Hepatocyte (in vitro differentiated cells): Measurements from ENCODE around the gene ARHGAP1.

ENCODE experiments used
- CTCF ChIP-seq: fragments of 200-600 bp; sonication (generic); IDR thresholded peaks from 2 replicates; pipeline ENCODE4 v1.5.1; 2016; ENCODE audit warnings: antibody characterized with exemption, mild to moderate bottlenecking; ENCODE audit not compliant: poor library complexity
- EZH2phosphoT487 ChIP-seq: fragments of 200-600 bp; sonication (generic); IDR thresholded peaks from one replicate; pipeline ENCODE4 v1.6.1; 2018; ENCODE audit warnings: antibody characterized with exemption, mild to moderate bottlenecking, low read depth, moderate library complexity; ENCODE audit not compliant: unreplicated experiment, severe bottlenecking

DNA sequence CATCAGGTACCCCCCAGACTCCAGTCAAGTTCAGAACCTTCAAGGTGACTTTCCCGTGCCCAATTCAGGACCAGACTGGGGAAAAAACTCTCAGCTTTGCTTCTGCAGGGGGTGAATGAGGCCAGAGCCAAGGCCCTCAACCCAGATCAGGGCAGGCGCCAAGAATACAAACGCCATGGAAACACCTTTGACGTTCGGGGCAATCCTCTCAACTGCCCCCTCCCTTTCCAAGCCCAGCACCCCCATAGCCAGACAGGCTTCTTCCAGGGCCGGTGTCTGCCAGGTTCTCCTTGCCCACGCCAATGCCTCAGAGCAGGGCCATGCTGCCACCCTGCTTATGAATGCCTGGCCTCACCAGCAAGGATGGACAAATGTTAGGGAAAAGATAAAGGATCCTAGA, 5.8 kb downstream of the ARHGAP1 start:
- TF ChIP-seq CTCF (no peak), EZH2phosphoT487 (no peak)
